Spleen (tissue), 7 donors: ENCODE data around the gene SLC9B2.

ENCODE experiments used
- POLR2A ChIP-seq, 3 donors: fragments of 450-650 bp; IDR thresholded peaks; one replicate each; pipeline ENCODE4 v1.5.1; 2017; ENCODE audit warnings: antibody characterized with exemption in 3 of 3, mild to moderate bottlenecking in 1 of 3
- TF ChIP-seq, protein P1 (sequence below), 11 experiments: fragments of 200-600 bp in 7 of 11; fragments of 450-650 bp in 4 of 11; sonication (generic) in 4 of 11; IDR thresholded peaks in 8 of 11; conservative IDR thresholded peaks in 3 of 11; 1 replicate in 7 of 11; 2 replicates in 4 of 11; pipeline versions ENCODE4 v1.4.0 to v1.8.0; 2016 to 2021; ENCODE audit warnings: antibody characterized with exemption in 11 of 11, inconsistent platforms in 4 of 11, mild to moderate bottlenecking in 1 of 11
- donor health status: DM: no; HTN: no; CAD: no; lungs with moderate emphysema.
- donor health status: DM: no; HTN: no; CAD: no.
- donor health status: DM: no; HTN: no; CAD: no.

DNA sequence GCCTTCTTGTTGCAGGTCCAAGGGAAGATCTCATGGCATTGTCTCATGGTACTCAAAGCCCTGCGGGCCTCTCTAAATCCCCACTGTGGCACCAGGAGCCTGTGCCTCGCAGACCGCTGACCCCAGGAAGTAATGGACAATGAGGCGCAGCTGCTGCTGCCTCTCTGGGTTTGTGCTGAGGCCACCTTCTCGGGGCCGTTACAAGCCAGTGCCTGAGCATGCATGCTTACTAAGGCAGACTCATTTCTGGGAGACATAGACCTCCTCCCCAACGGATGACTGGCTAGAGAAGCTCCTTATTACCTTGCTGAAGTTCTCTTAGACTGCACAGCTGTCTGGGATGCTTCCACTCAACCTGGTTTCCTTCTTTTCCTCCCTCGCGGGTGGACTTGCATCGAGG lies 21.8 kb upstream of the SLC9B2 start:
- TF ChIP-seq, protein P1, sequence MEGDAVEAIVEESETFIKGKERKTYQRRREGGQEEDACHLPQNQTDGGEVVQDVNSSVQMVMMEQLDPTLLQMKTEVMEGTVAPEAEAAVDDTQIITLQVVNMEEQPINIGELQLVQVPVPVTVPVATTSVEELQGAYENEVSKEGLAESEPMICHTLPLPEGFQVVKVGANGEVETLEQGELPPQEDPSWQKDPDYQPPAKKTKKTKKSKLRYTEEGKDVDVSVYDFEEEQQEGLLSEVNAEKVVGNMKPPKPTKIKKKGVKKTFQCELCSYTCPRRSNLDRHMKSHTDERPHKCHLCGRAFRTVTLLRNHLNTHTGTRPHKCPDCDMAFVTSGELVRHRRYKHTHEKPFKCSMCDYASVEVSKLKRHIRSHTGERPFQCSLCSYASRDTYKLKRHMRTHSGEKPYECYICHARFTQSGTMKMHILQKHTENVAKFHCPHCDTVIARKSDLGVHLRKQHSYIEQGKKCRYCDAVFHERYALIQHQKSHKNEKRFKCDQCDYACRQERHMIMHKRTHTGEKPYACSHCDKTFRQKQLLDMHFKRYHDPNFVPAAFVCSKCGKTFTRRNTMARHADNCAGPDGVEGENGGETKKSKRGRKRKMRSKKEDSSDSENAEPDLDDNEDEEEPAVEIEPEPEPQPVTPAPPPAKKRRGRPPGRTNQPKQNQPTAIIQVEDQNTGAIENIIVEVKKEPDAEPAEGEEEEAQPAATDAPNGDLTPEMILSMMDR (IDR thresholded peaks at IDR 0.05 in 8 of 11, conservative IDR thresholded peaks at IDR 0.05 in 3 of 11): no peak
- no peak for TF ChIP-seq POLR2A (IDR thresholded peaks at IDR 0.05)
